H1 (cell line): ENCODE results near the gene DBF4B. TPM values are rescaled to one million over a fixed set of nuclear protein-coding genes. Genes with fewer than 3 reads are reported as not detected.

Experiments
- CTCF ChIA-PET: fragments of 300-600 bp; sonication (Branson Sonifier 250); formaldehyde crosslinking; loops from one replicate; lab custom pipeline; 2021; ENCODE audit not compliant: partially characterized antibody; lab: Charles Lee
- POLR2A ChIA-PET: fragments of 300-600 bp; sonication (Branson Sonifier 250); formaldehyde crosslinking; loops from one replicate; lab custom pipeline; 2021; ENCODE audit warnings: inconsistent platforms; ENCODE audit not compliant: partially characterized antibody; lab: Charles Lee
- DNase-seq, 2 experiments: peaks; one replicate each; pipeline versions ENCODE4 v3.0.0 to v3.0.0-alpha.2; 2010 to 2022; ENCODE audit warnings: low spot score in 2 of 2, low read depth in 1 of 2, mixed read lengths in 1 of 2
- FAIRE-seq: peaks from 2 replicates; lab custom pipeline; 2011; peaks lifted over from hg19 to GRCh38; lab: Jason Lieb, UNC
- H2AFZ ChIP-seq: 2 replicates; pipeline ENCODE4 v1.8.1; 2012; ENCODE audit warnings: low read length, inconsistent platforms
- H2AK5ac ChIP-seq: 2 replicates; pipeline ENCODE4 v1.6.1; 2013; ENCODE audit warnings: low read depth, low read length
- H2BK120ac ChIP-seq: replicated peaks from 2 replicates; pipeline ENCODE3; 2013; ENCODE audit warnings: low read depth, low read length, inconsistent platforms
- H2BK12ac ChIP-seq: 2 replicates; pipeline ENCODE4 v1.6.1; 2013; ENCODE audit warnings: low read depth, low read length
- H2BK15ac ChIP-seq: 2 replicates; pipeline ENCODE4 v1.6.1; 2013; ENCODE audit warnings: low read length
- H2BK20ac ChIP-seq: 2 replicates; pipeline ENCODE4 v1.6.1; 2013; ENCODE audit warnings: low read length
- H2BK5ac ChIP-seq: 2 replicates; pipeline ENCODE4 v1.6.1; 2013; ENCODE audit warnings: low read depth, low read length
- H3K14ac ChIP-seq: 2 replicates; pipeline ENCODE4 v1.6.1; 2013; ENCODE audit warnings: inconsistent platforms; ENCODE audit not compliant: insufficient read length
- H3K18ac ChIP-seq: 2 replicates; pipeline ENCODE4 v1.6.1; 2013; ENCODE audit warnings: low read length; ENCODE audit errors: extremely low read depth
- H3K23ac ChIP-seq: 2 replicates; pipeline ENCODE4 v1.6.1; 2013; ENCODE audit warnings: inconsistent platforms; ENCODE audit not compliant: insufficient read length
- H3K23me2 ChIP-seq: 2 replicates; pipeline ENCODE4 v1.6.1; 2013; ENCODE audit warnings: low read depth, low read length
- H3K27ac ChIP-seq: 2 replicates; pipeline ENCODE4 v1.6.1; 2011; ENCODE audit warnings: low read depth, low read length, inconsistent platforms
- H3K27me3 ChIP-seq, 4 experiments: replicated peaks in 1 of 4; 1 replicate in 1 of 4; 2 replicates in 3 of 4; pipeline versions ENCODE4 v1.6.1 to v1.8.1; 2011 to 2013; ENCODE audit warnings: low read length in 3 of 4, mild to moderate bottlenecking in 3 of 4, inconsistent platforms in 2 of 4, mixed read lengths in 2 of 4, moderate library complexity in 1 of 4; ENCODE audit not compliant: control insufficient read depth in 3 of 4, insufficient read depth in 3 of 4; ENCODE audit errors: extremely low read depth in 1 of 4
- H3K36me3 ChIP-seq, 4 experiments: 2 replicates each; pipeline versions ENCODE4 v1.6.1 to v1.8.1; 2011 to 2013; ENCODE audit warnings: mild to moderate bottlenecking in 4 of 4, low read length in 3 of 4, moderate library complexity in 2 of 4, control low read depth in 1 of 4, inconsistent platforms in 1 of 4; ENCODE audit not compliant: insufficient read depth in 4 of 4, control insufficient read depth in 2 of 4
- H3K4ac ChIP-seq: replicated peaks from 2 replicates; pipeline ENCODE3; 2013; ENCODE audit warnings: low read length, low read depth, mixed read lengths, inconsistent platforms; ENCODE audit not compliant: insufficient read length
- H3K4me1 ChIP-seq, 4 experiments: replicated peaks in 1 of 4; 1 replicate in 1 of 4; 2 replicates in 3 of 4; pipeline versions ENCODE4 v1.6.1 to v1.8.1; 2011 to 2013; ENCODE audit warnings: low read length in 3 of 4, inconsistent platforms in 2 of 4, mixed read lengths in 1 of 4; ENCODE audit not compliant: insufficient read depth in 4 of 4, control insufficient read depth in 3 of 4
- H3K4me2 ChIP-seq, 2 experiments: 2 replicates each; pipeline versions ENCODE4 v1.6.1 to v1.8.1; 2011 to 2013; ENCODE audit warnings: low read depth in 2 of 2, low read length in 2 of 2, control low read depth in 1 of 2, inconsistent platforms in 1 of 2, mild to moderate bottlenecking in 1 of 2; ENCODE audit not compliant: insufficient read depth in 1 of 2
- H3K4me3 ChIP-seq, 4 experiments: fragments of 200-600, 300-600 bp in 1 of 4; sonication (generic), shearing (Covaris generic), sonication (Bioruptor Twin) in 1 of 4; 2 replicates each; pipeline versions ENCODE4 v1.5.1 to v1.8.1; 2011 to 2016; ENCODE audit warnings: low read length in 4 of 4, low read depth in 3 of 4, control low read depth in 2 of 4, inconsistent platforms in 2 of 4, mild to moderate bottlenecking in 2 of 4, mixed read lengths in 1 of 4, moderate library complexity in 1 of 4; ENCODE audit not compliant: insufficient read depth in 2 of 4; ENCODE audit errors: extremely low read depth in 1 of 4
- H3K56ac ChIP-seq: replicated peaks from 2 replicates; pipeline ENCODE3; 2013; ENCODE audit warnings: low read depth, mild to moderate bottlenecking, mixed read lengths, low read length, inconsistent platforms; ENCODE audit not compliant: insufficient read length
- H3K79me1 ChIP-seq: 2 replicates; pipeline ENCODE4 v1.6.1; 2013; ENCODE audit warnings: low read depth, low read length, control low read depth
- H3K79me2 ChIP-seq, 2 experiments: 2 replicates each; pipeline versions ENCODE4 v1.6.1 to v1.8.1; 2012 to 2013; ENCODE audit warnings: low read length in 2 of 2, mild to moderate bottlenecking in 2 of 2, inconsistent platforms in 1 of 2; ENCODE audit not compliant: insufficient read depth in 2 of 2, control insufficient read depth in 1 of 2
- H3K9ac ChIP-seq, 4 experiments: replicated peaks in 1 of 4; 1 replicate in 1 of 4; 2 replicates in 3 of 4; pipeline versions ENCODE4 v1.6.1 to v1.8.1; 2011 to 2013; ENCODE audit warnings: low read depth in 3 of 4, low read length in 3 of 4, control low read depth in 2 of 4, mild to moderate bottlenecking in 2 of 4, moderate library complexity in 2 of 4, inconsistent platforms in 1 of 4; ENCODE audit errors: extremely low read depth in 1 of 4
- H3K9me3 ChIP-seq, 2 experiments: 2 replicates each; pipeline versions ENCODE4 v1.6.1 to v1.8.1; 2012 to 2013; ENCODE audit warnings: mild to moderate bottlenecking in 2 of 2, moderate library complexity in 2 of 2, control low read depth in 1 of 2, inconsistent platforms in 1 of 2, low read depth in 1 of 2, low read length in 1 of 2, mixed read lengths in 1 of 2; ENCODE audit not compliant: insufficient read depth in 2 of 2
- H4K20me1 ChIP-seq, 2 experiments: replicated peaks in 1 of 2; 2 replicates each; pipeline versions ENCODE3 to v1.8.1; 2011 to 2013; ENCODE audit warnings: inconsistent platforms in 2 of 2, low read length in 2 of 2, mild to moderate bottlenecking in 1 of 2; ENCODE audit not compliant: insufficient read depth in 2 of 2, control insufficient read depth in 1 of 2
- H4K5ac ChIP-seq: 2 replicates; pipeline ENCODE4 v1.6.1; 2013; ENCODE audit warnings: low read length, low read depth, mixed read lengths, inconsistent platforms; ENCODE audit not compliant: insufficient read length
- H4K8ac ChIP-seq: 2 replicates; pipeline ENCODE4 v1.8.0; 2013; ENCODE audit warnings: mild to moderate bottlenecking, moderate library complexity, low read length, inconsistent platforms; ENCODE audit not compliant: insufficient read depth; ENCODE audit errors: extremely low read depth
- H4K91ac ChIP-seq: replicated peaks from 2 replicates; pipeline ENCODE3; 2013; ENCODE audit warnings: low read length, mixed read lengths, inconsistent platforms; ENCODE audit not compliant: insufficient read length
- POLR2AphosphoS5 ChIP-seq: IDR thresholded peaks from 2 replicates; pipeline ENCODE4 v1.6.1; 2011; ENCODE audit warnings: low read depth, low read length
- RAD21 ChIP-seq, 2 experiments: IDR thresholded peaks in 1 of 2; conservative IDR thresholded peaks in 1 of 2; 2 replicates each; pipeline ENCODE4 v1.6.1; 2011; ENCODE audit warnings: low read depth in 2 of 2, low read length in 2 of 2, improper control_type of control experiment in 1 of 2, inconsistent platforms in 1 of 2, mild to moderate bottlenecking in 1 of 2, moderate library complexity in 1 of 2
- WGBS, 2 experiments: shearing (Covaris generic) in 1 of 2; methylation state at CpG; one replicate each; pipeline versions ENCODE4 v1.1.6 to v1.1.7; 2013 to 2015; ENCODE audit warnings: low lambda C conversion rate in 2 of 2, mixed read lengths in 2 of 2, inconsistent platforms in 1 of 2, low coverage in 1 of 2, missing lambda C conversion rate in 1 of 2; ENCODE audit not compliant: insufficient replicate concordance in 2 of 2, insufficient coverage in 1 of 2, insufficient read length in 1 of 2; ENCODE audit errors: extremely low coverage in 1 of 2, missing lambda C conversion rate in 1 of 2; 5-methylcytosine and 5-hydroxymethylcytosine counted together
- polyA plus RNA-seq, 7 experiments: library from polyadenylated mRNA; depleted of rRNA in 3 of 7; stranded (reverse) in 5 of 7; unstranded in 2 of 7; fragments of >200 nt in 5 of 7; fragments of 200-250 nt in 2 of 7; gene quantifications; 1 replicate in 5 of 7; 2 replicates in 1 of 7; 4 replicates in 1 of 7; pipeline versions ENCODE4 v1.2.1 to v1.2.3, GENCODE V29; 2011 to 2013; ENCODE audit warnings: missing spikeins in 2 of 7, mixed read lengths in 2 of 7
- total RNA-seq: library from RNA; stranded (reverse); fragmentation: NEBNext Ultra II Directional; extraction: Animal tissue kit (Norgen Biotek cat#: 25700); gene quantifications from 2 replicates; pipeline ENCODE4 v1.2.1, GENCODE V29; 2021

DBF4B gene
- total and polyA plus RNA-seq, 2 of the 8 experiments (the other 6 are each of a cell fraction or from before 2014, with no cell fraction given) = 20.2 to 26.9 TPM

GRCh38 chr17:44749076-44749979, 40.9 kb downstream of the DBF4B start:
- FAIRE-seq (no peak), DNase-seq (no peak)
- H3K79me2 ChIP-seq = no peaks in the 10 kb centered on the region
- no peak overlapping the region for H2AK5ac ChIP-seq
- H3K36me3 ChIP-seq = peaks cover 0 to 22% (median 1%) of the 10 kb centered on the region in 4 experiments; a peak in 3 of 8 replicates
- H3K23me2 ChIP-seq = no peaks in the 10 kb centered on the region
- no peak overlapping the region for H3K4me2 ChIP-seq
- H2BK15ac ChIP-seq = no peak overlapping the region
- no peak overlapping the region for H4K91ac ChIP-seq
- 0 out of 7 replicates have a peak, but pooled peaks cover 0 to 3% (median 0%) of the 10 kb centered on the region in 4 experiments for H3K27me3 ChIP-seq
- no peak overlapping the region for H3K14ac ChIP-seq
- H4K5ac ChIP-seq = no peak overlapping the region
- H2BK120ac ChIP-seq = no peak overlapping the region
- no peak overlapping the region for H3K27ac ChIP-seq
- H4K20me1 ChIP-seq = peaks cover 0 to 3% of the 10 kb centered on the region in 2 experiments
- H3K18ac ChIP-seq = no peak overlapping the region
- H3K9me3 ChIP-seq = no peaks in the 10 kb centered on the region
- no peak overlapping the region for H2AFZ ChIP-seq
- no peak overlapping the region for H2BK12ac ChIP-seq
- H3K4ac ChIP-seq = no peak overlapping the region
- no peak overlapping the region for H3K9ac ChIP-seq
- no peak overlapping the region for H2BK20ac ChIP-seq
- H3K4me3 ChIP-seq = no peak overlapping the region
- no peak overlapping the region for H2BK5ac ChIP-seq
- CTCF ChIA-PET = interaction anchor here (0.6 to 4.6 kb wide), 8 partner anchors 11 to 273 kb away, joined by 3 to 38 read pairs (median 4); no protein-coding TSS in a partner anchor
- 84% methylated on average over 15 of the region's 19 CpGs; no CpG with 5 or more reads in 1 of the 2 experiments for WGBS, 2 experiments
- no peak overlapping the region for H3K23ac ChIP-seq
- no peaks in the 10 kb centered on the region for H3K79me1 ChIP-seq
- TF ChIP-seq RAD21 (IDR thresholded peaks at IDR 0.05 in 1 of 2, conservative IDR thresholded peaks at IDR 0.05 in 1 of 2; ENCODE audit: low read depth in 2 of 2, low read length in 2 of 2) (no peak), POLR2AphosphoS5 (0 out of 2 replicates have a peak, but pooled peaks have one; percentile 12)
- no peak overlapping the region for H3K56ac ChIP-seq
- POLR2A ChIA-PET = interaction anchor here (0.6 to 4.1 kb wide), 4 partner anchors 9 to 129 kb away, joined by 3 to 17 read pairs (median 4); partner anchors contain the start of gene ADAM11
- H3K4me1 ChIP-seq = no peaks in the 10 kb centered on the region; a peak in 1 of 7 replicates
- no peak overlapping the region; the same call in 1 of the 2 replicates for H4K8ac ChIP-seq
